B cell (primary cell): ENCODE measurements around the gene DNASE2B.

ENCODE experiments used
- CTCF ChIP-seq: fragments of 200-600 bp; IDR thresholded peaks from one replicate; pipeline ENCODE4 v1.8.0; 2022; ENCODE audit warnings: antibody characterized with exemption, mild to moderate bottlenecking
- EZH2 ChIP-seq: IDR thresholded peaks from 2 replicates; pipeline ENCODE4 v1.6.1; 2012; ENCODE audit warnings: borderline replicate concordance, low read depth, mild to moderate bottlenecking, moderate library complexity, low read length; ENCODE audit not compliant: insufficient read depth, poor library complexity, severe bottlenecking

- TF ChIP-seq CTCF (no peak), EZH2 (no peak)
These were observed 19.0 kb upstream of the DNASE2B start for GRCh38 chr1:84379138-84379916.
